GM18907 (cell line): ENCODE measurements around the gene STMND1.
"Not testable (repeated sequence)": the region's sequence is repeated elsewhere in the genome, so short reads cannot be mapped to it uniquely, and the experiment has no call there.

ENCODE experiments used
- ATAC-seq: cut with Tn5 transposase; IDR thresholded peaks from one replicate; pipeline ENCODE4 v1.9.1; 2021; ENCODE audit warnings: mild to moderate bottlenecking, moderate library complexity; ENCODE audit not compliant: unreplicated experiment

STMND1 gene

DNA sequence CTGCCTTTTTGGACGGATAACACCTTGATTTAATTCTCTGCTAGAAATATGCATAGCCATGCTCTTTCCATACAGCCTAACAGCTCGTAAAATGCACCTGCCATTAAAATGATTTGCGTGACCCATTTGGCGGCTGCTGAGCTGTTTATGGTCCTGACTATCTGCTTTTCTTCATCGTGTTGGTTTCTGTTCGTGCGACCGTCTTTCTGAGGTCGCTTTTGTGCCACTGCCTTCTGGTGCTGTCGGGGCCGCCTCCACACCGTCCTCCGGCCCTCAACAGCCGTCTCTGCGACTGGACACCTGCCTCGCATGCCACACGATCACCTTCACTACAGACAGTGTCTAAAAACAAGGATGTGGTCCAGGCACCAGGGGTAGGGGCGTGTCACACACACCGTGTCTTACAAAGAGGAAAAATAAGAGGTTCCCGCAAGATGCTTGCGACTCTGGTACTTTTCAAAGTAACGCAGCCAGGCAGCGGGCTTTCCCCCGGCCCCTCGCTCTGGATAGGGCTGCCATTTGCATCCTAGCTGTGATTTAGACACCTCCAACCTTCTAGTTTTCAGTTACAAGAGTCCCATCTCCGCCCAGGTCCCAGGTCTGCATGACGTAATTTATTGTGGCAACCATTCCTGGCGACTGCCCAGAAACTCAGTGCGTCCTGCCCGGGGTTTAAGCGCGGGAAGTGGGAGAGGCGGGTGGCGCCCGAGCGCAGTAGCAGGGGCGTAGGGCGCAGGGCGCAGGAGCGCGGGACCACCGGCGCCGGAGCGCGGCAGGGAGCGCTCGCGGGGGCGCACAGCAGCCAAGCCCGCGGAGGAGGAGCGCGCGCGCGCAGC lies at the start of gene STMND1:
Gene STMND1, plus strand, starts transcription at position 629 of the 836 bp plus-strand sequence. CDS start 208 bp downstream, outside the sequence.
- ATAC-seq, result no peak

DNA sequence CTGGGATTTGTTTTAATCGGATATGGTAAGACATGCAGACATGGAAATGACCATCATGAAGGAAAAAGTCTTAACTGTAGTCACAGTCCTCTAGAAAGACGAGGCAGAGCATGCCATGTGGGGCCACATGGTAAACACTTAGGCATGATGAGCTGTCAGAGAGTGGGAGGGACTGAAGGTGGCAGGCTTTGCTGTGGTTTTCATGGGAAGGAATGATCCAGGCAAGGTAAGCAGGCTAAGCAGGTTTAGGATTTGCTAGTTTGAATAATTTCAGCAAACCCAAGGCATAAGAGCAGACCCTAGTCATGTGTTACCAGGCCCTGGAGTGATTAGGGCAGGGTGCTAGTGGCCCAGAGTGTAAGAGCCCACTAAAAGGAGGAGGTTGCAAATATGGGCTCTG lies 47.2 kb upstream of the STMND1 start:
- no peak for ATAC-seq

DNA sequence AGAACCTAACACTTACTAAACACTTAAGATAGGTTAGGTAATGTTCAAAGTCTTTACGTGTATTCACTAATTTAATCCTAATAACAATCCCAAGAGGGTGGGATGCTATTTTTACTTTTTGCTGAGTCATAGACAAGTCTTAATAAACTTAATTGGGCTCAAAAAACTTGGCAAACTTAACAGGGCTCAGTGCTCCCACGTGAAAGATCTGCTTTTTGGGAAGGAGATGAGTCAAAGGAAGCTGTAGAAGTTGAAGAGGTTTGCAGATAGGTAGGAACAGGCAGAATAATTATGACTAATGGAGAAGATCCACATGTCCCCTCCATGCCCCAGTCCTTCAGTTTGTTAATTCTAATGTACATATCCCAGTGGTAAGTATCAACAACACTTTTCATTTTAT lies 44.5 kb upstream of the STMND1 start:
- ATAC-seq, result no peak

DNA sequence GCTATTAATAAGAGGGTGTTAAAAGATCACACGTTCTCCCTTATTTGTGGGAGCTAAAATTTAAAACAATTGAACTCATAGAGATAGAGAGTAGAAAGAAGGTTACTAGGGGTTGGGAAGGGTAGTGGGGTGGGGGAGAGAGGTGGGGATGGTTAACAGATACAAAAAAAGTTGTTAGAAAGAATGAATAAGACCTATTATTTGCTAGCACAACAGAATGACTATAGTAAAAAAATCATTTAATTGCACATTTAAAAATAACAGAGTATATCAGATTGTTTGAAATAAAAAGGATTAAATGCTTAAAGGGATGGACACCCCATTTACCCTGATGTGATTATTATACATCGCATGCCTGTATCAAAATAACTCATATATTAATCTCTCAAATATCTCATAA lies 43.3 kb upstream of the STMND1 start:
- no peak for ATAC-seq

DNA sequence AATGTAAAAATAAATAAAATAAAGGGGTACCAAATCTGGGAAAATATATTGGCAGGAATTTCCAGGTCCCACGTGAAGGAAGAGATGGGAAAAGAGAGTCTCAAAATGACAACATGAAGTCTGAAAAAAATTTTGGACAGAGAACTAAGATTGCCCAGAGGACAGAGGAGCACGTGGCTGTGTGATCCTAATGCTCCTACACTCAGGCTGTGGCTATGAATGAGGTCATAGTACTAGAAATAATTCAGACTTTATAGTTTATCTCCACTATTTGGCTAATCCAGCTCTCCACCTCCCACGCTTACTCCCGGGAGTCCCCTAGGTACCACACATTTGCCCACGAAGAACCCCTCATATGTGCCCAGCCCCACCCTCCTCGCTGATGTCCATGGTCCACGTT lies 42.8 kb upstream of the STMND1 start:
- ATAC-seq, result no peak

DNA sequence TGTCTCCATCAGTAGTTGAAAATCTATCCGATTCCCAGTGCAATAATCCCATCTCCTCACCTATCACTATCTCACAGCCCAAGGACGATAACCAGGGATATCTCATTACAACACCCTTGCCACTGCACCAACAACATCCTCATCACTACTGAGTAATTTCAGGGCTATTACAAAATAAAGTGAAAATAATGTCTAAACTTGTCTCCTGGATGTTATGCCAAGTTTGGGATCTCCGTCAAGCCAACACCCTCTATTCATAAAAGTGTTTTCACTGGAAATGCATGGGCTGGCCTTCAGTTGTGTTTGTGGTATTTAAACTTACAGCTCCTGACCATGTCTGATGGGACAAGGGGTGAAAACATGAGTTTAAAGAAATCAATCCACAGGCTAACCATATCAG lies 42.0 kb upstream of the STMND1 start:
- no peak for ATAC-seq

DNA sequence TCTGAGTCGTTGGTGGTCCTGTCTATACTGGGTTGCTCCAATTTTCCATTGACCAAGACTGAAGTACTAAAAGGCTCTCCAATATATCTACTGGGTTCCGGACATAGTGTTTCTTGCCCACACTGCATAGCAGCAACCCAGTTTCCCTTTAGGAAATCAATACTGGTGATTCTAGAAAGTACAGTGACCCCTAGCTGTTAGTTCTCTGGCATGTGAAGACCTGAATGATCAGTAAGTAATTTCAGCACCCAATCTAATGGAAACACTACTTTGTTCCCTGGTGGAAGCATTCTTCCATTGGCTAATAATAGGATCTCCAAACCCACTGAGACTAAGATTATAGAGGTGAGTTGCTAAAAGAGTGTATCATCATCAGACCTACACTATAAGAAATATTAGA lies 40.8 kb upstream of the STMND1 start:
- ATAC-seq, result no peak

DNA sequence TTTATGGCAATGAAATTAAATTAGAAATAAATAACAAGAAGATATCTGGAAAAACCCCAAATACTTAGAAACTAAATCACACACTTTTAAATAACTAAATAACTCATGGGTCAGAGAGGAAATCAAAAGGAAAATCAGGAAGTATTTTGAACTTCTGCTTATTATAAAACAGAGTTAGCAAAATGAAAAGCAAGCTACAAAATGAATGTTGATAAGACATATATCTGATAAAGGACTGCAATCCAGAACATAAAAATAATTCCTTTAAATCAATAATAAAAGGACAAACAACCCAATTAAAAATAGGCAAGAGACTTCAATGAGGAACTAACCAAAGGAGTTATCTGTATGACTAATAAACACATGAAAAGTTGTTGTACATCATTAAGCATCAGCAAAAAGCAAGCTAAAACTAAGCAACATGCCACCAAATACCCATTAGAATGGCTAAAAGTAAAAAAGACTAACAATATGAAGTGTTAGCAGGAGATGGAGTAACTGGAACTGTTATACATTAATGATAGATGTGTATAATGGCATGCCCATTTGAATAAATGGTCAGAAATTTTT lies 38.9 kb upstream of the STMND1 start:
- ATAC-seq, result no peak

DNA sequence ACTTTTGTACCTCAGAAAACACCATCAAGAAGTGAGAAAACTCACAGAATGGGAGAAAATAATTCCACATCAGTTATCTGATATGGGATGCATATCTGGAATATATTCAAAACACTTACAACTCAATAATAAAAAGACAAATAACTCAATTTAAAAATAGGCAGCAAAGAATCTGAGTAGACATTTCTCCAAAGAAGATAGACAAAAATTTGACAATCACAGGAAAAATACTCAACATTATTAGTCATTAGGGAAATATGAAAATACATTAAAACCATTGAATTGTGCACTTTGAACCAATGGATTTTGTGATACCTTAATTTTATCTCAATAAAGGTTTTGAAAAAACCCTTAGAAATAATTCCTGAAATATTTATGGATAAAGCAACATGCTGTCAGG lies 36.9 kb upstream of the STMND1 start:
- ATAC-seq, result no peak

DNA sequence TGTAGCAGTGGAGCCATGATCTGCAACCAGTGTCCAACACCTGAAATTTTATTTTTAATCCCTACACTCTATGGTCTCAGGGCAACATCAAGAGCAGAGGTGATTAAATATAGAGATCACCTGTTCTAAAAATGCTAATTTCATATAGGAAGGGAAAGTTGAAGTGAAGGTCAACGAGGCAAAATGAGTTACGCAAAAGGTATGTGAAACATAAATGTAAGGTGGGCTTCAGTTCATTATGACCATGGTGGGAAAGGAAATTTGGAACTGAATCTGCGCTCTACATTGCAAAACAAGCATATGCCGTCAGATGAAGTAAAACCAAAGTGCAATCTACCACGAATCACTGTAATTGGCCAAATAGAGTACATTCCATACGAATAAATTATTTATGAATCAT lies 35.2 kb upstream of the STMND1 start:
- ATAC-seq, result no peak

DNA sequence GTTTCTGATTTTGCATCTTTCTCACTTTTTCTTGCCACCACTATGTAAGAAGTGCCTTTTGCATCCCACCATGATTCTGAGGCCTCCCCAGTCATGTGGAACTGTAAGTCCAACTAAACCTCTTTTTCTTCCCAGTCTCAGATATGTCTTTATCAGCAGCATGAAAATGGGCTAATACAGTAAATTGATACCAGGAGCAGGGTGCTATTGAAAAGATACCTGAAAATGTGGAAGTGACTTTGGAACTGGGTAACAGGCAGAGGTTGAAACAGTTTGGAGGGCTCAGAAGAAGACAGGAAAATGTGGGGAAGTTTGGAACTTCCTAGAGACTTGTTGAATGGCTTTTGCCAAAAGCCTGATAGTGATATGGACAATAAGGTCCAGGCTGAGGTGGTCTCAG lies 32.9 kb upstream of the STMND1 start:
- not testable (repeated sequence) for ATAC-seq

DNA sequence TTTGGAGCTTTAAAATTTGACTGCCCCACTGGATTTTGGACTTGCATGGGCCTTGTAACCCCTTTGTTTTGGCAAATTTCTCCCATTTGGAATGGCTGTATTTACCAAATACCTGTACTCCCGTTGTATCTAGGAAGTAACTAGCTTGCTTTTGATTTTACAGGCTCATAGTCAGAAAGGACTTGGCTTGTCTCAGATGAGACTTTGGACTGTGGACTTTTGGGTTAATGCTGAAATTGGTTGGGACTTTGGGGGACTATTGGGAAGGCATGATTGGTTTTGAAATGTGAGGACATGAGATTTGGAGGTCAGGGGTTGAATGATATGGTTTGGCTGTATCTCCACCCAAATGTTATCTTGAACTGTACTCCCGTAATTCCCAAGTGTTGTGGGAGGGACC lies 31.4 kb upstream of the STMND1 start:
- not testable (repeated sequence) for ATAC-seq

DNA sequence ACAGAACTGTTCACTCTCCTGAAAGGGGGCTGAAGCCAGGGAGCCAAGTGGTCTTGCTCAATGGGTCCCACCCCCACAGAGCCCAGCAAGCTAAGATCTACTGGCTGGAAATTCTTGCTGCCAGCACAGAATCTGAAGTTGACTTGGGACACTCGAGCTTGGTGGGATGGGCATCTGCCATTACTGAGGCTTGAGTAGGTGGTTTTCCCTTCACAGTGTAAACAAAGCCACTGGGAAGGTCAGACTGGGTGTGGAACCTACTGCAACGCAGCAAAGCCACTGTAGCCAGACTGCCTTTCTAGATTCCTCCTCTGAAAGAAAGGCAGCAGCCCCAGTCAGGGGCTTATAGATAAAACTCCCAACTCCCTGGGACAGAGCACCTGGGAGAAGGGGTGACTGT lies 28.3 kb upstream of the STMND1 start:
- not testable (repeated sequence) for ATAC-seq

DNA sequence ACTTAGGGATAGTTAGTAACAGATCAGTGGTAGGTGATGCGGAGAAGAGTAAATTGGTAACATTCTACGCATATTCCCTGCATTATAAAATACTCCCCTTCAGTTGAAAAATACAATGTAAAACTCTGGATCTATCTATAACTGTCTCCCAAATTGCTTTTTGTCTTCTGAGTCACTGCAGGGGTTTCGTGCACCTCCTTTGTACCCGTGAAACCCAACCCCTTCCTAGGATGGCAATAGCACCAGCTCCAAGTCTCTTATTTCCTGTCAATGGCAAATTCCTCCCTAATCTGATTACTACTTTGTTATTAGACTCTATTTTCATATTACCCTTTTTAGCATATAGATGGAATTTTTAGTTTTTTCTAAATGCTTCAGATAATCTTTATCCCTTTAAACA lies 20.6 kb upstream of the STMND1 start:
- ATAC-seq, result no peak

DNA sequence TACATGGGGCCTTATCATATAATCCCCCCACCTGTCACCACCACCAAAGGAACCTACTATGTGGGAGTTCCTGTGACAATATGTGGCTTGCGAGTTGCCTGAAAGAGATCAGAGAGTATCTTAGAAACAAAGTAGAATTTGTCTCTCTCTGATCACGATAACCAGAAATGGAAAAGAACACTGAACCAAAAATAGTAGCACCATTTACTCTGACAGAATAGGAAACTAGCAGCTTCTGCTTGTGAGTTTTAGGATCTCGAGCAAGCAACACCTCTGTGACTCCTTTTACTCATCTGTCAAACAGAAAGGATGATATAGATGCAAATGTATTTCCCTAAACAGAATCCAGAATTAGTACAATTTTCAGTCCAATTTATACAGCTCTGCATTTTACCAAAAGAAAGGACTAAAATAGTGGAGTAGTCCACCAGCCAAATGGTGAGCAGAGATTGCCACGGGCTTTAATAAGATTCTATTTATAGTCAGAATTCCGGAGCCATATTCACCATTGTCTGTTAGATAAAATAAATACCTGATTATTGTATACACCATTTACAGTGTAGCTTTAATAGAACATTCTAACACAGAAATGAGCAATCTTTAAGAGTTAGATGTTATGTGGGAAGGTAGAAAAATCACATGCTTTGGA lies 19.9 kb upstream of the STMND1 start:
- no peak for ATAC-seq

DNA sequence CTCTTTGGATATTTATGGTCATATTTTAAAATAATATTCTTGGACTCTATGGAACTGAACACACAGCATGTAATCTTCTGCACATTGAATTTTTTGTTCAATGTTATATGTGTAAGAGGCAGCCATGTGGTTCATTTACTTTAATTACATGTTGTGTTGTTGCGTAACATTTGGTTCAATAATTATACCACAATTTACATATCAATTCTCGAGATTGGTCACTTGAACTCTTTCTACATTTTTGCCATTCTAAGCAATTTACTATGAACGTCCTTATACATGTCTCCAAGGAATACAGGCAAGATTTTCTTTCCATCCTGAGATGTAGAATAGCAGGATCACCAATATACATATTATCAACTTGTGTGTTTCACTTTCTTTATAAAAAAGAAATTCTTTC lies 18.5 kb upstream of the STMND1 start:
- no peak for ATAC-seq

DNA sequence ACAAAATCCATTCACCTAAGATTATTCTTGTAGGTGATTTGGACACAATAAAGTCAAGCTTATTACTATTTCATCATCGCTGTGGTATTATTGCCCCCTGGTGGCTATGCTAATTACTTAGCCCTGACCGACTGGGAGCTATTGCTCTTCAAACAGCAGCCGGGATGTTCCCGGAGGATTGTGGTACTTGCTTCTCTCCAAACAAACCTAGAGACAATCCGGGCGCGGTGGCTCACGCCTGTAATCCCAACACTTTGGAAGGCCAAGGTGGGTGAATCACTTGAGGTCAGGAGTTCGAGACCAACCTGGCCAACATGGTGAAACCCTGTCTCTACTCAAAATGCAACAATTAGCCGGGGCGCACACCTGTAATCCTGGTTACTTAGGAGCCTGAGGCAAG lies 15.4 kb upstream of the STMND1 start:
- ATAC-seq, result no peak

DNA sequence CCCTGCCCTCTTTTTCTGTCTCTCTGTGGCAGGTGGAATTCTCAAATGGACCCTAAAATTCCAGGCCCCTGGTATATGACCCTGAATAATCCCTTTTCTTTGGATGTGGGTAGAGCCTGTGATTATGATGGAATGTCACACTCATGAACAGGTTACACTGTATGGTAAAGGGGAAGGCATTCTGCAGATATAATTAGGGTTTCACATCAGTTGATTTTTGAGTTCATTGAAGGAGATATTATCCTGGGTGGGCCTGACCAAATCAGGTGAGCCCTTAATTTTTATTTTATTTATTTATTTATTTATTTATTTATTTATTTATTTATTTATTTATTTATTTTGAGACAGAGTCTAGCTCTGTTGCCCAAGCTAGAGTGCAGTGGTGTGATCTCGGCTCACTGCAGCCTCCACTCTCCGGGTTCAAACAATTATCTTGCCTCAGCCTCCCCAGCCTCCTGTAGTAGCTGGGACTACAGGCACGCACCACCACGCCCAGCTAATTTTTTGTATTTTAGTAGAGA lies 13.7 kb upstream of the STMND1 start:
- no peak for ATAC-seq

DNA sequence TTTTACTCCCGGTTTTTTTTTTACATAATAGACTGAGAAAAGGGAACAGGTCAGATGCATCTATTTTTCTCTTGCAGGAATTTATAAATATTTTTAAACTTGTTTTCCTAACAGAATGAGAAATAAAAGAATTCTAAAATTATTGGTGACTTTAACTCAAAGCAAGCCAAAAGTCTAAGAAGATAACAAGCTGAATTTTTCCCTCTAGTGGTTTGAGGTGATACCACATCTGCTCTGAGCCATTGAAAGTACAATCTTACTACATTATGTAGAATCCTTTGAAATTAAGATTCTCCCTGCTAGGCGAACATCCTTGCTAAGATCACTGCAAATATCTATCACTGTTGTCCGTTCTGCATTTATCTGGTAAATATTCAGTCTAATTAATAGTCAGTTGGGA lies 10.7 kb upstream of the STMND1 start:
- ATAC-seq, result no peak

DNA sequence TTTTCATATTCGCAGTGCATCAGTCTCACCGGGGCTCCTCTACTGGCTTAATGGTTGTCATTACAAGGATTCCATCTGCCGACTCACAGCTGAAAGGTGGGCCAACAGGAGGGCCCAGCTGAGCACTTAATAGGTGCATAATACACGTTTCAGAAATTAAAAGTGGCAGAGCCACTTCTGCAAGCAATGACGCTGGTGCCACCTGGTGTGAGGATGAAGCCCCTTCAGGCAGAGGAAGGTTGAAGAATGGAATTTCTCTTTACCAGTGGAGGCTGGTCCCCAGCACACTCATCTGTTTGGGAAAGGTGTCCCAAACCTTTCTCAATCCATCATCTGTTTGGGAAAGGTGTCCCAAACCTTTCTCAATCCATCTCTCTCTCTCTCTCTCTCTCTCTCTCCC lies 8.2 kb upstream of the STMND1 start:
- no peak for ATAC-seq

DNA sequence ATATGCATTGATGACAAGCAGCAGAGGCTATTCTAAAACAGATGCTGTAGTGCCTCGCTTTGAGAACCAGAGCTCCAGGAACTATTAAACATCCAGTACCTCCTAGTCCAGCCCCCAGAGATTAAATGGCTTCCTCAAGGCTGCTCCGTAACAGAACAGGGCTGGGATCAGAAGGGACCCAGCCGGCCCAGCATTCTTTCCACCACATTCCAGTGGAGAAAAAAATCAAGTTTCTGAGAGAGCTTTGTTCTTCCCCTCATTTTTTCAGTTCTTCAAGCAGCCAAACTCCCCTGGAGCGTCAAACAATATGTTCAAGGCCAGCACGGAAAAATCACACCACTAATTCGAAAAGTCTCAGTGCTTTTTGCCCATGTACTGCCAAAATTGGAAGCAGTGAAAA lies 5.8 kb upstream of the STMND1 start:
- ATAC-seq, result no peak

DNA sequence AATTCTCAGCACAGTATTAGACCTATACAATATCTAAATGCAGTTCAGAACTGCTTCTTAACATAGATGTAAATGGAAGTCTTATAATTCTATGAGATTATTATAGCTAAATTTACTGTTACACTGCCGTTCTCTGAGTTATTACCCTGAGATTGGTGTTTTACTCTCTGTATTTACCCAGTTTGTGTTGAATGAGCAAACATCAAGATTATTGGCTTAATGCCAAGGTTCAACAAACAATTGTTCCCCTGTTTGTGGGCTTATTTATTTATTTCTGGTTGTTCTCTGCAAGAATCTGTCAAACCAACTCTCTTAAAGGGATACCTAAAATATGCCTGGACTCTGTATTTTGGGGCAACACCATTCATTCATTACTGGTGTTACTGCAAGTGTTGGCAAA lies 5.2 kb upstream of the STMND1 start:
- ATAC-seq, result no peak
